SIG-M5 treated with dmso at 0.1 percent for 504 hours (cell line): ENCODE measurements around the gene CALML5.

Source experiments
- DNase-seq: peaks from one replicate; lab custom pipeline; 2025; ENCODE audit not compliant: unreplicated experiment; lab: John Stamatoyannopoulos, UW

Gene CALML5

GRCh38 chr10:5502061-5502521, 2.7 kb upstream of the CALML5 start:
- no peak for DNase-seq

GRCh38 chr10:5500910-5501309, 1.5 kb upstream of the CALML5 start:
- no peak for DNase-seq

GRCh38 chr10:5500162-5500670, 846 bp upstream of the CALML5 start:
- no peak for DNase-seq

- no peak for DNase-seq
Observed at GRCh38 chr10:5498791-5499492, 428 bp downstream of the CALML5 start.

- DNase-seq = no peak
Observed at GRCh38 chr10:5497948-5498730, 1.2 kb downstream of the CALML5 start.

GRCh38 chr10:5497289-5497688, 2.1 kb downstream of the CALML5 start:
- no peak for DNase-seq

GRCh38 chr10:5496261-5497250, 2.8 kb downstream of the CALML5 start:
- no peak for DNase-seq

- no peak for DNase-seq
Observed at GRCh38 chr10:5494611-5495010, 4.8 kb downstream of the CALML5 start.

GRCh38 chr10:5493691-5494090, 5.7 kb downstream of the CALML5 start:
- peak; percentile 51 for DNase-seq

- DNase-seq = no peak
Observed at GRCh38 chr10:5492929-5493576, 6.3 kb downstream of the CALML5 start.

GRCh38 chr10:5492322-5492855, 7.0 kb downstream of the CALML5 start:
- no peak for DNase-seq

GRCh38 chr10:5491477-5491876, 7.9 kb downstream of the CALML5 start:
- no peak for DNase-seq

- no peak for DNase-seq
Observed at GRCh38 chr10:5490698-5491464, 8.5 kb downstream of the CALML5 start.

- no peak for DNase-seq
Observed at GRCh38 chr10:5490032-5490431, 9.3 kb downstream of the CALML5 start.

GRCh38 chr10:5488272-5489161, 10.9 kb downstream of the CALML5 start:
- DNase-seq = peak; percentile 63

- DNase-seq = no peak
Observed at GRCh38 chr10:5486853-5487235, 12.5 kb downstream of the CALML5 start.

- no peak for DNase-seq
Observed at GRCh38 chr10:5485948-5486852, 13.2 kb downstream of the CALML5 start.
